ENCODE measurements around the gene DLGAP1.

DNA sequence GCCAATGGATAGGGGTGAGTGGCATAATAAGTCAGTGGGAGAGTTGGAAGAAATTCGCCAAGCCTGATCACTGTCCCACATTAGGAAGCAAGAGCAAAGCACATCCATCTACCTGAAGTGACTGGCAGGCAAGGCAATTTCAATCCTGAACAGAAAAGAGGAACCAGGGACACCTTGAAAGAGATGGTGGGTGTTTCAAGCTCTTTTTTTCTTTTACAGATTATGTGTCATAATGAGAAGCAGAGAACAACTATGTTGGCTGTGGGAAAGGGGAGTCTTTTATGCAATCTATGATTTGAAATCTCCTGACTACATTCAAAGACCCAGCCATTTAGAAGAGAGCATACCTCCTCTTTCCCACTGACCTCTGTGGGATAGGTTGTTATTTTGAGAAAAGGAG, 941.6 kb downstream of the DLGAP1 start:
- no peak for TF ChIP-seq SUZ12 (IDR thresholded peaks at IDR 0.05)
- TF ChIP-seq SP1 (IDR thresholded peaks at IDR 0.05): no peak
- no peak for TF ChIP-seq FOXM1 (IDR thresholded peaks at IDR 0.05; ENCODE audit: borderline replicate concordance)
- no peak for TF ChIP-seq NFRKB (IDR thresholded peaks at IDR 0.05)
- no peak for TF ChIP-seq FOXA1 (IDR thresholded peaks at IDR 0.05)
- TF ChIP-seq L3MBTL2 (conservative IDR thresholded peaks at IDR 0.05): no peak
- no peak for TF ChIP-seq ZNF384 (IDR thresholded peaks at IDR 0.05)
- TF ChIP-seq, protein P1, sequence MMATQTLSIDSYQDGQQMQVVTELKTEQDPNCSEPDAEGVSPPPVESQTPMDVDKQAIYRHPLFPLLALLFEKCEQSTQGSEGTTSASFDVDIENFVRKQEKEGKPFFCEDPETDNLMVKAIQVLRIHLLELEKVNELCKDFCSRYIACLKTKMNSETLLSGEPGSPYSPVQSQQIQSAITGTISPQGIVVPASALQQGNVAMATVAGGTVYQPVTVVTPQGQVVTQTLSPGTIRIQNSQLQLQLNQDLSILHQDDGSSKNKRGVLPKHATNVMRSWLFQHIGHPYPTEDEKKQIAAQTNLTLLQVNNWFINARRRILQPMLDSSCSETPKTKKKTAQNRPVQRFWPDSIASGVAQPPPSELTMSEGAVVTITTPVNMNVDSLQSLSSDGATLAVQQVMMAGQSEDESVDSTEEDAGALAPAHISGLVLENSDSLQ (IDR thresholded peaks at IDR 0.05): no peak
- TF ChIP-seq TARDBP (IDR thresholded peaks at IDR 0.05): no peak
- TF ChIP-seq LEF1 (IDR thresholded peaks at IDR 0.05; ENCODE audit: borderline replicate concordance): no peak
